Measurements from ENCODE around the gene MARVELD2. TPM values are rescaled to one million over a fixed set of nuclear protein-coding genes. Genes with fewer than 3 reads are reported as not detected.
"Not testable (repeated sequence)": the region's sequence is repeated elsewhere in the genome, so short reads cannot be mapped to it uniquely, and the experiment has no call there.

Gene MARVELD2
- total RNA-seq, 2 experiments from 2014 or later = 0.45 to 0.64 TPM

GRCh38 chr5:69454460-69455249, 39.7 kb downstream of the MARVELD2 start:
- Mint-ChIP-seq H3K27ac (no peak overlapping the region), H3K4me1 (ENCODE audit: low read depth) (no peaks in the 10 kb centered on the region), H3K4me3 (no peak overlapping the region), H3K9me3 (peaks cover 2% of the 10 kb centered on the region), H3K27me3 (ENCODE audit: low read depth) (no peaks in the 10 kb centered on the region), H3K36me3 (ENCODE audit: low read depth) (no peaks in the 10 kb centered on the region)
- no peak for DNase-seq
- intact Hi-C loops (cut with micrococcal nuclease) = no loop called here
- CTCF ChIA-PET = no interaction called here

- not testable (repeated sequence) for H3K4me3 Mint-ChIP-seq, H3K27ac Mint-ChIP-seq
These were observed 40.6 kb downstream of the MARVELD2 start for GRCh38 chr5:69455428-69455988.

GRCh38 chr5:69462170-69462569, 47.3 kb downstream of the MARVELD2 start:
- intact Hi-C loops (cut with micrococcal nuclease) = no loop called here
- CTCF ChIA-PET = no interaction called here
- H3K27ac Mint-ChIP-seq = no peak overlapping the region

More at GRCh38 chr5:69455428-69455988, 40.6 kb downstream of the MARVELD2 start:
- H3K9me3 Mint-ChIP-seq; H3K27me3 Mint-ChIP-seq (ENCODE audit: low read depth); DNase-seq; CTCF ChIA-PET; intact Hi-C loops (cut with micrococcal nuclease); H3K4me1 Mint-ChIP-seq (ENCODE audit: low read depth); H3K36me3 Mint-ChIP-seq (ENCODE audit: low read depth): not testable (repeated sequence)

GRCh38 chr5:69466375-69466774, 51.5 kb downstream of the MARVELD2 start:
- CTCF ChIA-PET; H3K27me3 Mint-ChIP-seq (ENCODE audit: low read depth); DNase-seq; H3K9me3 Mint-ChIP-seq; intact Hi-C loops (cut with micrococcal nuclease); H3K4me3 Mint-ChIP-seq; H3K36me3 Mint-ChIP-seq (ENCODE audit: low read depth); H3K4me1 Mint-ChIP-seq (ENCODE audit: low read depth); H3K27ac Mint-ChIP-seq: not testable (repeated sequence)

More at GRCh38 chr5:69462170-69462569, 47.3 kb downstream of the MARVELD2 start:
- DNase-seq = no peak
- H3K4me1 Mint-ChIP-seq (ENCODE audit: low read depth) = no peaks in the 10 kb centered on the region
- no peaks in the 10 kb centered on the region for H3K27me3 Mint-ChIP-seq (ENCODE audit: low read depth)
- no peak overlapping the region for H3K4me3 Mint-ChIP-seq
- no peaks in the 10 kb centered on the region for H3K9me3 Mint-ChIP-seq
- no peaks in the 10 kb centered on the region for H3K36me3 Mint-ChIP-seq (ENCODE audit: low read depth)

- intact Hi-C loops (cut with micrococcal nuclease) = no loop called here
- CTCF ChIA-PET = no interaction called here
- H3K27ac Mint-ChIP-seq = no peak overlapping the region
- H3K36me3 Mint-ChIP-seq (ENCODE audit: low read depth) = no peaks in the 10 kb centered on the region
- H3K4me3 Mint-ChIP-seq = no peak overlapping the region
- DNase-seq = no peak
- H3K27me3 Mint-ChIP-seq (ENCODE audit: low read depth) = no peaks in the 10 kb centered on the region
- peaks cover 3% of the 10 kb centered on the region for H3K9me3 Mint-ChIP-seq
- no peaks in the 10 kb centered on the region for H3K4me1 Mint-ChIP-seq (ENCODE audit: low read depth)
These were observed 52.7 kb downstream of the MARVELD2 start for GRCh38 chr5:69467442-69468225.

GRCh38 chr5:69468631-69469030, 53.7 kb downstream of the MARVELD2 start:
- no peaks in the 10 kb centered on the region for H3K4me1 Mint-ChIP-seq (ENCODE audit: low read depth)
- DNase-seq = no peak
- intact Hi-C loops (cut with micrococcal nuclease) = no loop called here
- H3K9me3 Mint-ChIP-seq = peaks cover 3% of the 10 kb centered on the region
- no peak overlapping the region for H3K4me3 Mint-ChIP-seq
- no peaks in the 10 kb centered on the region for H3K27me3 Mint-ChIP-seq (ENCODE audit: low read depth)
- no peaks in the 10 kb centered on the region for H3K36me3 Mint-ChIP-seq (ENCODE audit: low read depth)
- no peak overlapping the region for H3K27ac Mint-ChIP-seq
- CTCF ChIA-PET = no interaction called here

- CTCF ChIA-PET; H3K27ac Mint-ChIP-seq; H3K4me3 Mint-ChIP-seq; H3K9me3 Mint-ChIP-seq; H3K27me3 Mint-ChIP-seq (ENCODE audit: low read depth); intact Hi-C loops (cut with micrococcal nuclease); H3K36me3 Mint-ChIP-seq (ENCODE audit: low read depth); DNase-seq; H3K4me1 Mint-ChIP-seq (ENCODE audit: low read depth): not testable (repeated sequence)
These were observed 56.6 kb downstream of the MARVELD2 start for GRCh38 chr5:69471516-69471915.

- CTCF ChIA-PET; H3K27me3 Mint-ChIP-seq (ENCODE audit: low read depth); H3K4me1 Mint-ChIP-seq (ENCODE audit: low read depth); intact Hi-C loops (cut with micrococcal nuclease); H3K9me3 Mint-ChIP-seq; H3K36me3 Mint-ChIP-seq (ENCODE audit: low read depth); DNase-seq; H3K4me3 Mint-ChIP-seq; H3K27ac Mint-ChIP-seq: not testable (repeated sequence)
These were observed 57.7 kb downstream of the MARVELD2 start for GRCh38 chr5:69472535-69473143.

- Mint-ChIP-seq H3K27me3 (ENCODE audit: low read depth) (no peaks in the 10 kb centered on the region), H3K9me3 (no peaks in the 10 kb centered on the region), H3K4me1 (ENCODE audit: low read depth) (no peaks in the 10 kb centered on the region), H3K27ac (no peak overlapping the region), H3K4me3 (no peak overlapping the region), H3K36me3 (ENCODE audit: low read depth) (no peaks in the 10 kb centered on the region)
- no peak for DNase-seq
- intact Hi-C loops (cut with micrococcal nuclease) = no loop called here
- CTCF ChIA-PET = no interaction called here
These were observed 62.3 kb downstream of the MARVELD2 start for GRCh38 chr5:69477170-69477569.

- H3K27ac Mint-ChIP-seq; H3K27me3 Mint-ChIP-seq (ENCODE audit: low read depth); DNase-seq; H3K9me3 Mint-ChIP-seq; H3K36me3 Mint-ChIP-seq (ENCODE audit: low read depth); H3K4me3 Mint-ChIP-seq; intact Hi-C loops (cut with micrococcal nuclease); H3K4me1 Mint-ChIP-seq (ENCODE audit: low read depth); CTCF ChIA-PET: not testable (repeated sequence)
These were observed 63.4 kb downstream of the MARVELD2 start for GRCh38 chr5:69478296-69478695.

GRCh38 chr5:69484891-69485290, 70.0 kb downstream of the MARVELD2 start:
- H3K4me1 Mint-ChIP-seq (ENCODE audit: low read depth) = no peaks in the 10 kb centered on the region
- H3K27ac Mint-ChIP-seq = no peak overlapping the region
- intact Hi-C loops (cut with micrococcal nuclease) = no loop called here
- CTCF ChIA-PET = no interaction called here
- H3K36me3 Mint-ChIP-seq (ENCODE audit: low read depth) = no peaks in the 10 kb centered on the region
- no peak for DNase-seq
- no peaks in the 10 kb centered on the region for H3K9me3 Mint-ChIP-seq
- H3K4me3 Mint-ChIP-seq = no peak overlapping the region
- H3K27me3 Mint-ChIP-seq (ENCODE audit: low read depth) = peaks cover 14% of the 10 kb centered on the region

GRCh38 chr5:69485471-69485870, 70.6 kb downstream of the MARVELD2 start:
- no peak overlapping the region for H3K4me3 Mint-ChIP-seq
- CTCF ChIA-PET = no interaction called here
- intact Hi-C loops (cut with micrococcal nuclease) = no loop called here

More at GRCh38 chr5:69485471-69485870, 70.6 kb downstream of the MARVELD2 start:
- Mint-ChIP-seq H3K4me1 (ENCODE audit: low read depth) (no peaks in the 10 kb centered on the region), H3K27me3 (ENCODE audit: low read depth) (peaks cover 14% of the 10 kb centered on the region), H3K27ac (no peak overlapping the region), H3K9me3 (no peaks in the 10 kb centered on the region), H3K36me3 (ENCODE audit: low read depth) (no peaks in the 10 kb centered on the region)
- no peak for DNase-seq
